Measurements from ENCODE around the gene FFAR2. TPM values are rescaled to one million over a fixed set of nuclear protein-coding genes. Genes with fewer than 3 reads are reported as not detected.

The FFAR2 gene
- total RNA-seq, 1 experiment from 2014 or later, result not detected

DNA sequence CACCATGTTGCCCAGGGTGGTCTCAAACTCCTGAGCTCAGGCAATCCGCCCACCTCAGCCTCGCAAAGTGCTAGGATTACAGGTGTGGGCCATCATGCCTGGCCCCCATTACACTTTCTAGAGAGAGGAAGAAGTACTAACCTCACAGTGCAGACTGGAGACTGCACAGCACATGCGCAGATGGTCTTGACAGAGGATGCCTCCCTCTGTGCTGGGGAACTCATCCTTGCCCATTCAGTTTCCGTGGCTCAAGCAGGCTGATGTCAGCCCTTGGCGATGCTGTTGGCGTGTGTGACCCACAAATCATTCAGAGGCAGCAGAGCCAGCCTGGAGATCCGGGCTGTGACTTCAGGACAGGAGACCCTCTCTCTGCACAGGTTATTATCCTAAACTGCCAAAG, 14.6 kb upstream of the FFAR2 start:
- intact Hi-C loops (cut with micrococcal nuclease; ENCODE audit: unreplicated experiment), result no loop called here
- no peak overlapping the region for H3K4me3 ChIP-seq (ENCODE audit: low read depth, low read length)
- CTCF ChIA-PET, result no interaction called here
- TF ChIP-seq, protein P1, sequence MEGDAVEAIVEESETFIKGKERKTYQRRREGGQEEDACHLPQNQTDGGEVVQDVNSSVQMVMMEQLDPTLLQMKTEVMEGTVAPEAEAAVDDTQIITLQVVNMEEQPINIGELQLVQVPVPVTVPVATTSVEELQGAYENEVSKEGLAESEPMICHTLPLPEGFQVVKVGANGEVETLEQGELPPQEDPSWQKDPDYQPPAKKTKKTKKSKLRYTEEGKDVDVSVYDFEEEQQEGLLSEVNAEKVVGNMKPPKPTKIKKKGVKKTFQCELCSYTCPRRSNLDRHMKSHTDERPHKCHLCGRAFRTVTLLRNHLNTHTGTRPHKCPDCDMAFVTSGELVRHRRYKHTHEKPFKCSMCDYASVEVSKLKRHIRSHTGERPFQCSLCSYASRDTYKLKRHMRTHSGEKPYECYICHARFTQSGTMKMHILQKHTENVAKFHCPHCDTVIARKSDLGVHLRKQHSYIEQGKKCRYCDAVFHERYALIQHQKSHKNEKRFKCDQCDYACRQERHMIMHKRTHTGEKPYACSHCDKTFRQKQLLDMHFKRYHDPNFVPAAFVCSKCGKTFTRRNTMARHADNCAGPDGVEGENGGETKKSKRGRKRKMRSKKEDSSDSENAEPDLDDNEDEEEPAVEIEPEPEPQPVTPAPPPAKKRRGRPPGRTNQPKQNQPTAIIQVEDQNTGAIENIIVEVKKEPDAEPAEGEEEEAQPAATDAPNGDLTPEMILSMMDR (IDR thresholded peaks at IDR 0.05; ENCODE audit: insufficient read depth in 1 of 2, low read depth in 1 of 2, low read length in 1 of 2, severe bottlenecking in 1 of 2, unreplicated experiment in 1 of 2), result no peak
- H3K9me3 Mint-ChIP-seq (ENCODE audit: unreplicated experiment), result no peaks in the 10 kb centered on the region
- H3K36me3 Mint-ChIP-seq (ENCODE audit: insufficient read depth, unreplicated experiment), result no peaks in the 10 kb centered on the region
- no peaks in the 10 kb centered on the region for H3K9me3 ChIP-seq
- POLR2A ChIA-PET, result no interaction called here
- H3K27ac Mint-ChIP-seq (ENCODE audit: unreplicated experiment), result peak overlapping the region; percentile 73
- no peak for DNase-seq
- no peaks in the 10 kb centered on the region for H3K27me3 ChIP-seq (replicated peaks; ENCODE audit: control insufficient read depth, insufficient read depth, low read length)
- H3K27me3 Mint-ChIP-seq (ENCODE audit: insufficient read depth, unreplicated experiment), result no peaks in the 10 kb centered on the region
- peaks cover 36% of the 10 kb centered on the region for H3K4me1 ChIP-seq
- H3K4me3 Mint-ChIP-seq (ENCODE audit: unreplicated experiment), result no peak overlapping the region
- H3K36me3 ChIP-seq (ENCODE audit: control insufficient read depth, insufficient read depth, low read length), result no peaks in the 10 kb centered on the region
- H3K4me1 Mint-ChIP-seq (ENCODE audit: low read depth, unreplicated experiment), result peaks cover 31% of the 10 kb centered on the region
- BruUV-seq (replicated peaks), result no TSS peak

DNA sequence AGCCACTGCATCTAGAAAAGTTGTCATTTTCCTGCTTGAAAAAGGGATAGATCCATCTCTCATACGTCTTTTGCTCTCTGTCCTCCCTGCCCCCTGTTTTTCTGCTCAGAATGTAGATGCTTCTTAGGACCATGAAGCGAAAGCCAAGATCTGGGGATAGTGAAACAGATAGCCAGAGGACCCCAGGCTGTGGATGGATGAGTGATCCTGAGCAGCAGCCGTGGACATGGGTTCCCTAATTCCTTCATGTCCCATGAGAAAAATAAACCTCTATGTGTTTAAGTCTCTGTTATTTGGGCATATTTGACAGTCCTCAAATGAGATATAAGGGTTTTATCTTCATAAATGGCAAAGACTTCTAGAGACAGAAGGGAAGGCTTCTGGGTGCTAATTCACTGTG, 12.2 kb upstream of the FFAR2 start:
- BruUV-seq (replicated peaks), result no TSS peak
- H3K36me3 ChIP-seq (ENCODE audit: control insufficient read depth, insufficient read depth, low read length), result no peaks in the 10 kb centered on the region
- TF ChIP-seq, protein P1 (IDR thresholded peaks at IDR 0.05; ENCODE audit: insufficient read depth in 1 of 2, low read depth in 1 of 2, low read length in 1 of 2, severe bottlenecking in 1 of 2, unreplicated experiment in 1 of 2), result no peak
- DNase-seq, result no peak
- Mint-ChIP-seq H3K27ac (ENCODE audit: unreplicated experiment) (no peak overlapping the region), H3K9me3 (ENCODE audit: unreplicated experiment) (no peaks in the 10 kb centered on the region), H3K4me3 (ENCODE audit: unreplicated experiment) (no peak overlapping the region), H3K4me1 (ENCODE audit: low read depth, unreplicated experiment) (peaks cover 30% of the 10 kb centered on the region), H3K36me3 (ENCODE audit: insufficient read depth, unreplicated experiment) (peaks cover 6% of the 10 kb centered on the region), H3K27me3 (ENCODE audit: insufficient read depth, unreplicated experiment) (no peaks in the 10 kb centered on the region)
- CTCF ChIA-PET, result no interaction called here
- intact Hi-C loops (cut with micrococcal nuclease; ENCODE audit: unreplicated experiment), result no loop called here
- no peaks in the 10 kb centered on the region for H3K9me3 ChIP-seq
- H3K4me1 ChIP-seq, result peaks cover 12% of the 10 kb centered on the region
- POLR2A ChIA-PET, result no interaction called here
- H3K4me3 ChIP-seq (ENCODE audit: low read depth, low read length), result no peak overlapping the region
- no peaks in the 10 kb centered on the region for H3K27me3 ChIP-seq (replicated peaks; ENCODE audit: control insufficient read depth, insufficient read depth, low read length)

DNA sequence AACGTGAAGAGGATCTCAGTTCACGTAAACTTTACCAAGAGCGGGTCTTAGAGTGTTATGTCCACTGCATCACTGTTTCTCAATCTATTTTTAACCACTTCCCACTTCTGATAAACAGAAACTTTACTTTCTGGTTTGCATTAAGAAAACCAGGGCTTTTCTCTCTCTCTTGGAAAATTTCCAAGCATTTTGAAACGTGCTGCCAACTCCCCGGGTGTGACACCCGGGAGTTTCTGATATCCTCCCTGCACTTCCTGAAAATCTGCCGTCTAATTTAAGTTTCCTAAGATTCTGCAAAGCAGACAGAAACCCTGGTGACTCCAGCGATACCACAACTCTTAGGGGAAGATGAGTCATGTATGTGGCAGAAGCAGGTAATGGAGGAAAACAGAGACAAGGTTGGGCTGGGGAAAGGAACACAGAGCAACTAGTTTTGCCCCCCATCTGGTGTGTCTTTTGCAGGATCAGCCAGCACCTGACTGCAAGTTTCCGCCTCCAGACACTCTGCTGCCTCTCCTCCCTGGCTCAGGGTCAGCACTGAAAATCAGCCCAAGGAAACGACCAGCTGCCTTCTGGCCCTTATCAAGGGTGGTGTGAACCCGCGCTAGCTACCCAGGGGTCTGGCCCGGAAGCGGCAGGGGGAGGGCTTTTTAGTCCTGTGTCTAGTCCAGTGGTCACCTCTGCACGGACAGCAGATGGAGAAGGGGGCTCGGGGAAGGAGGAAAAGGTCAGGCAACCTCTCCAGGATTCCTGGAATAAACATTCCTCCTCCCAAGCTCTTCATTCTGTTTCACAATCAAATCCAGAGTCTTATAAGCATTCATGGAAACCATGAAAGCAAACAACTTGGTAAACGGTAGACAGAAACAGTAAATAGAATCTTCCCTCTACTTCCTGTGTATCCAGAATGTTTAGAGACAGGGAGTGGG, 11.3 kb upstream of the FFAR2 start:
- Histone ChIP-seq H3K4me3 (ENCODE audit: low read depth, low read length) (no peak overlapping the region), H3K9me3 (no peaks in the 10 kb centered on the region), H3K27me3 (replicated peaks; ENCODE audit: control insufficient read depth, insufficient read depth, low read length) (no peaks in the 10 kb centered on the region), H3K36me3 (ENCODE audit: control insufficient read depth, insufficient read depth, low read length) (no peaks in the 10 kb centered on the region), H3K4me1 (peaks cover 10% of the 10 kb centered on the region; the same call in 1 of the 2 replicates)
- H3K9me3 Mint-ChIP-seq (ENCODE audit: unreplicated experiment), result no peaks in the 10 kb centered on the region
- intact Hi-C loops (cut with micrococcal nuclease; ENCODE audit: unreplicated experiment), result no loop called here
- no peak overlapping the region for H3K4me3 Mint-ChIP-seq (ENCODE audit: unreplicated experiment)
- ChIA-PET CTCF (no interaction called here), POLR2A (no interaction called here)
- TF ChIP-seq, protein P1 (IDR thresholded peaks at IDR 0.05; ENCODE audit: insufficient read depth in 1 of 2, low read depth in 1 of 2, low read length in 1 of 2, severe bottlenecking in 1 of 2, unreplicated experiment in 1 of 2), result no peak
- DNase-seq, result no peak
- no peaks in the 10 kb centered on the region for H3K27me3 Mint-ChIP-seq (ENCODE audit: insufficient read depth, unreplicated experiment)
- no TSS peak for BruUV-seq (replicated peaks)
- peak overlapping the region; percentile 12 for H3K27ac Mint-ChIP-seq (ENCODE audit: unreplicated experiment)
- H3K4me1 Mint-ChIP-seq (ENCODE audit: low read depth, unreplicated experiment), result peaks cover 22% of the 10 kb centered on the region
- H3K36me3 Mint-ChIP-seq (ENCODE audit: insufficient read depth, unreplicated experiment), result peaks cover 6% of the 10 kb centered on the region

Data from Caco-2 (cell line).